HepG2 (cell line): Measurements from ENCODE around the gene ARL8A. TPM values are rescaled to one million over a fixed set of nuclear protein-coding genes. Genes with fewer than 3 reads are reported as not detected.
A peak's percentile ranks its signal among the peaks of the same experiment; 100 is the strongest.

Experiments
- ATF2 ChIP-seq: sonication (generic); formaldehyde crosslinking; IDR thresholded peaks from 2 replicates; pipeline ENCODE4 v1.4.0; 2020; ENCODE audit warnings: missing genetic modification reagents
- GPN1 ChIP-seq: sonication (generic); formaldehyde crosslinking; IDR thresholded peaks from 2 replicates; pipeline ENCODE4 v1.5.1; 2020; ENCODE audit warnings: missing genetic modification reagents, borderline replicate concordance
- RNF219 ChIP-seq: sonication (generic); formaldehyde crosslinking; IDR thresholded peaks from 2 replicates; pipeline ENCODE4 v1.5.0; 2020; ENCODE audit warnings: mild to moderate bottlenecking, missing genetic modification reagents
- SOX6 ChIP-seq, 2 experiments: fragments of 450-650 bp in 1 of 2; sonication (generic) in 1 of 2; formaldehyde crosslinking in 1 of 2; IDR thresholded peaks; 2 replicates each; pipeline versions ENCODE4 v1.4.0 to v1.6.1; 2017 to 2020; ENCODE audit warnings: antibody characterized with exemption in 1 of 2, mild to moderate bottlenecking in 1 of 2, missing genetic modification reagents in 1 of 2
- STAT6 ChIP-seq: sonication (generic); formaldehyde crosslinking; IDR thresholded peaks from 2 replicates; pipeline ENCODE4 v1.4.0; 2020; ENCODE audit warnings: missing genetic modification reagents, mild to moderate bottlenecking, borderline replicate concordance
- TFE3 ChIP-seq: IDR thresholded peaks from 2 replicates; pipeline ENCODE4 v1.6.1; 2016
- YEATS4 ChIP-seq: sonication (generic); formaldehyde crosslinking; IDR thresholded peaks from 2 replicates; pipeline ENCODE4 v1.4.0; 2020; ENCODE audit warnings: missing genetic modification reagents, borderline replicate concordance
- ZNF431 ChIP-seq: sonication (generic); formaldehyde crosslinking; IDR thresholded peaks from 2 replicates; pipeline ENCODE4 v1.9.0; 2022; ENCODE audit warnings: missing genetic modification reagents, low read depth, mild to moderate bottlenecking, borderline replicate concordance
- polyA plus RNA-seq, 8 experiments: library from polyadenylated mRNA; depleted of rRNA in 3 of 8; stranded (reverse) in 7 of 8; unstranded in 1 of 8; fragments of >200 nt; fragmentation: Illumina TruSeq in 4 of 8; extraction: Trizol in 4 of 8; gene quantifications; 2 replicates each; pipeline versions ENCODE4 v1.2.1 to v1.2.3, GENCODE V29; 2011 to 2016; ENCODE audit warnings: low read depth in 4 of 8, missing spikeins in 1 of 8, mixed read lengths in 1 of 8; ENCODE audit not compliant: insufficient read depth in 1 of 8
- total RNA-seq, 5 experiments: library from RNA; depleted of rRNA; stranded (reverse); fragments of >200 nt; fragmentation: Illumina TruSeq; extraction: Trizol; gene quantifications; 2 replicates each; pipeline ENCODE4 v1.2.3, GENCODE V29; 2016; ENCODE audit warnings: low read depth in 1 of 5

ARL8A gene
- total and polyA plus RNA-seq, 2 of the 13 experiments (the other 11 are each of a cell fraction or from before 2014, with no cell fraction given), result 2.7 to 23.4 TPM

GRCh38 chr1:202122639-202123335 lies 21.8 kb downstream of the ARL8A start, which contains the start of gene GPR37L1 (continued):
- TF ChIP-seq RNF219 (CRISPR knock-in tag) (no peak), YEATS4 (CRISPR knock-in tag) (no peak), ATF2 (0 out of 2 replicates have a peak, but pooled peaks have one; percentile 18), GPN1 (no peak), SOX6 (IDR thresholded peaks at IDR 0.05) (no peak), SOX6 (CRISPR knock-in tag; IDR thresholded peaks at IDR 0.05) (0 out of 2 replicates have a peak, but pooled peaks have one; percentile 15), ZNF431 (CRISPR knock-in tag) (no peak), STAT6 (CRISPR knock-in tag) (no peak), TFE3 (no peak)
